CD4-positive, alpha-beta T cell treated with Interleukin-17A for 4 hours (primary cell): Measurements from ENCODE around the gene OR51B2.

ENCODE experiments used
- DNase-seq: peaks from one replicate; pipeline ENCODE4 v3.0.0-alpha.2; 2020; ENCODE audit warnings: mixed read lengths

Gene OR51B2

DNA sequence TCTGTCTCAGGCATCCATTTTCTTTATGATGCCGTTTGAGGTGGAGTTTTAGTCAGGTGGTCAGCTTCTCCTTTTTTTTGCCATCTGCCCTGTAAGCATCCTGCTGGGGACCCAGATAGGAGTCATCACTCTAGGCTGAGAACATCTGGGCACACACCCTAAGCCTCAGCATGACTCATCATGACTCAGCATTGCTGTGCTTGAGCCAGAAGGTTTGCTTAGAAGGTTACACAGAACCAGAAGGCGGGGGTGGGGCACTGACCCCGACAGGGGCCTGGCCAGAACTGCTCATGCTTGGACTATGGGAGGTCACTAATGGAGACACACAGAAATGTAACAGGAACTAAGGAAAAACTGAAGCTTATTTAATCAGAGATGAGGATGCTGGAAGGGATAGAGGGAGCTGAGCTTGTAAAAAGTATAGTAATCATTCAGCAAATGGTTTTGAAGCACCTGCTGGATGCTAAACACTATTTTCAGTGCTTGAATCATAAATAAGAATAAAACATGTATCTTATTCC, 43.5 kb downstream of the OR51B2 start:
- no peak for DNase-seq

GRCh38 chr11:5279471-5280090, 44.5 kb downstream of the OR51B2 start:
- DNase-seq = no peak

GRCh38 chr11:5277807-5278382, 46.2 kb downstream of the OR51B2 start:
- DNase-seq = no peak

GRCh38 chr11:5276697-5277096, 47.4 kb downstream of the OR51B2 start:
- no peak for DNase-seq

DNA sequence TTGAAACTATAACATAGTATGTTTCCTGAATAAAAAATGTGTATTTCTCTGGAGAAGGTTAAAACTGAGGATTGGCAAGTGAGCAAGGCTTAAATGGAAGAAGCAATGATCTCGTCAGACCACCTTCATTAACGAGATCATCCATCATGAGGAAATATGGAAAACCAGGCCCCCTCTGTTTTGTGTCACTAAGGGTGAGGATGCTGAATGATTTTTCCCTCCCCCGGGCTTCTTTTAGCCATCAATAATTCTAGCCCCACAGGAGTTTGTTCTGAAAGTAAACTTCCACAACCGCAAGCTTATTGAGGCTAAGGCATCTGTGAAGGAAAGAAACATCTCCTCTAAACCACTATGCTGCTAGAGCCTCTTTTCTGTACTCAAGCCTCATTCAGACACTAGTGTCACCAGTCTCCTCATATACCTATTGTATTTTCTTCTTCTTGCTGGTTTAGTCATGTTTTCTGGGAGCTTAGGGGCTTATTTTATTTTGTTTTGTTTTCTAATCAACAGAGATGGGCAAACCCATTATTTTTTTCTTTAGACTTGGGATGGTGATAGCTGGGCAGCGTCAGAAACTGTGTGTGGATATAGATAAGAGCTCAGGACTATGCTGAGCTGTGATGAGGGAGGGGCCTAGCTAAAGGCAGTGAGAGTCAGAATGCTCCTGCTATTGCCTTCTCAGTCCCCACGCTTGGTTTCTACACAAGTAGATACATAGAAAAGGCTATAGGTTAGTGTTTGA, 48.6 kb downstream of the OR51B2 start:
- DNase-seq = no peak

- DNase-seq = no peak
Measured at GRCh38 chr11:5274395-5274794, 49.7 kb downstream of the OR51B2 start.
